MCF 10A (cell line): ENCODE measurements around the gene LIF. TPM values are rescaled to one million over a fixed set of nuclear protein-coding genes. Genes with fewer than 3 reads are reported as not detected.

Source experiments
- BruUV-seq: library from RNA; stranded (reverse); fragments of 400-500 nt; replicated peaks from 2 replicates; lab custom pipeline; 2021; lab: Mats Ljungman, UMichigan
- CTCF ChIA-PET: fragments of 300-600 bp; sonication (Branson Sonifier 250); formaldehyde crosslinking; extraction: SDS; loops from one replicate; lab custom pipeline; 2021; ENCODE audit warnings: antibody characterized with exemption, inconsistent platforms; lab: Yijun Ruan, JAX
- POLR2A ChIA-PET: fragments of 300-600, 350-650 bp; sonication (Branson Sonifier 250); formaldehyde crosslinking; extraction: SDS; loops from one replicate; lab custom pipeline; 2020; ENCODE audit warnings: antibody characterized with exemption, inconsistent platforms; lab: Yijun Ruan, JAX
- DNase-seq: peaks from one replicate; pipeline ENCODE4 v3.0.0-alpha.2; 2018; ENCODE audit not compliant: unreplicated experiment
- H3K27ac Mint-ChIP-seq: one replicate; pipeline ENCODE4 v1.8.0; 2022; ENCODE audit warnings: mild to moderate bottlenecking, low read depth, mixed read lengths; ENCODE audit not compliant: unreplicated experiment
- H3K27me3 Mint-ChIP-seq: one replicate; pipeline ENCODE4 v1.8.0; 2022; ENCODE audit warnings: mixed read lengths; ENCODE audit not compliant: insufficient read depth, unreplicated experiment
- H3K36me3 Mint-ChIP-seq: one replicate; pipeline ENCODE4 v1.8.0; 2022; ENCODE audit warnings: mild to moderate bottlenecking, moderate library complexity, mixed read lengths; ENCODE audit not compliant: insufficient read depth, unreplicated experiment
- H3K4me1 Mint-ChIP-seq: one replicate; pipeline ENCODE4 v1.8.0; 2022; ENCODE audit warnings: mixed read lengths; ENCODE audit not compliant: insufficient read depth, unreplicated experiment
- H3K4me3 Mint-ChIP-seq: one replicate; pipeline ENCODE4 v1.8.0; 2022; ENCODE audit warnings: mild to moderate bottlenecking, moderate library complexity, mixed read lengths; ENCODE audit not compliant: unreplicated experiment
- H3K9me3 Mint-ChIP-seq: one replicate; pipeline ENCODE4 v1.8.0; 2022; ENCODE audit warnings: mixed read lengths; ENCODE audit not compliant: unreplicated experiment
- CTCF ChIP-seq: fragments of 200-600 bp; IDR thresholded peaks from one replicate; pipeline ENCODE4 v1.8.0; 2022; ENCODE audit warnings: antibody characterized with exemption, mild to moderate bottlenecking; ENCODE audit not compliant: unreplicated experiment
- intact Hi-C: fragments of 100-400 bp; cut with micrococcal nuclease; formaldehyde crosslinking; loops from 2 replicates; pipeline ENCODE4 v1.14.1; 2022
- total RNA-seq: library from RNA; stranded (reverse); gene quantifications from 2 replicates; pipeline ENCODE4 v1.2.3, GENCODE V29; 2022

LIF gene
- total RNA-seq, 1 experiment from 2014 or later, result 19.3 TPM

- Mint-ChIP-seq H3K4me1 (peaks cover 6% of the 10 kb centered on the region), H3K27me3 (no peaks in the 10 kb centered on the region), H3K36me3 (no peaks in the 10 kb centered on the region), H3K9me3 (no peaks in the 10 kb centered on the region), H3K27ac (no peak overlapping the region), H3K4me3 (no peak overlapping the region)
- intact Hi-C loops, result no loop called here
- POLR2A ChIA-PET, result interaction anchor here (0.9 to 1.5 kb wide), 2 partner anchors 67 to 96 kb away, joined by 3 to 4 read pairs; partner anchors contain the start of genes CCDC157 and SF3A1
- DNase-seq, result peak; percentile 25
- BruUV-seq, result no TSS peak
- no peak for TF ChIP-seq CTCF
- CTCF ChIA-PET, result interaction anchor here (0.5 to 2.4 kb wide), 13 partner anchors 12 to 592 kb away, joined by 3 to 12 read pairs (median 4); no protein-coding TSS in a partner anchor
Measured at GRCh38 chr22:30261134-30261533, 14.6 kb upstream of the LIF start.

DNA sequence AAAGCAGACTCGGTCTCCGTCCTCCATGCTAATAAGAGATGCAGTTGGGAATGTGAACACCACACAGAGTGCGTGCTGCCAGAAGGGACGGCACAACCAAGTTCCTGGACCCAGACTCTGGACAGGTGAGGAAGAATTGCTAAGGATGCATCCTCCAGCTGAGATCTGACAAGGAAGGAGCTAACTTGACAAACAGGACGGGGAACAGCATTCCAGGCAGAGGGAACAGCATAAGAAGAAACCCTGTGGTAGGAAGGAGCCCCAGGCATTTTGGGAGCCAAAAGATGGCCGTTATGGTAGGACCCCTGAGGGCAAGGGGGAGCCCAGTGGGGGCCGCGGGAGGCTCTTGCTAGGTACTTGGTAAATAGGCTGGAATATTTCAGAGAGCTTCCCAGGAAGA lies 14.1 kb upstream of the LIF start:
- intact Hi-C loops, result no loop called here

GRCh38 chr22:30260276-30260675 lies 13.7 kb upstream of the LIF start:
- Mint-ChIP-seq H3K27me3 (no peaks in the 10 kb centered on the region), H3K36me3 (no peaks in the 10 kb centered on the region), H3K27ac (no peak overlapping the region), H3K4me3 (no peak overlapping the region), H3K4me1 (peaks cover 6% of the 10 kb centered on the region), H3K9me3 (no peaks in the 10 kb centered on the region)
- BruUV-seq, result no TSS peak
- no peak for DNase-seq
- ChIA-PET POLR2A (interaction anchor here (1.2 kb wide), 1 partner anchor 72 kb away, joined by 3 read pairs; no protein-coding TSS in a partner anchor), CTCF (interaction anchor here (0.5 to 2.4 kb wide), 7 partner anchors 28 to 1075 kb away, joined by 3 to 12 read pairs (median 5); no protein-coding TSS in a partner anchor)
- no peak for TF ChIP-seq CTCF
- intact Hi-C loops, result no loop called here

More for the DNA sequence above, 14.1 kb upstream of the LIF start:
- Mint-ChIP-seq H3K4me1 (peaks cover 6% of the 10 kb centered on the region), H3K27ac (no peak overlapping the region), H3K36me3 (no peaks in the 10 kb centered on the region), H3K4me3 (no peak overlapping the region), H3K9me3 (no peaks in the 10 kb centered on the region), H3K27me3 (no peaks in the 10 kb centered on the region)
- ChIA-PET POLR2A (interaction anchor here (0.9 to 1.5 kb wide), 2 partner anchors 67 to 96 kb away, joined by 3 to 4 read pairs; partner anchors contain the start of genes CCDC157 and SF3A1), CTCF (interaction anchor here (0.5 to 2.4 kb wide), 10 partner anchors 12 to 591 kb away, joined by 3 to 12 read pairs (median 4); no protein-coding TSS in a partner anchor)
- no peak for TF ChIP-seq CTCF
- no peak for DNase-seq
- no TSS peak for BruUV-seq

DNA sequence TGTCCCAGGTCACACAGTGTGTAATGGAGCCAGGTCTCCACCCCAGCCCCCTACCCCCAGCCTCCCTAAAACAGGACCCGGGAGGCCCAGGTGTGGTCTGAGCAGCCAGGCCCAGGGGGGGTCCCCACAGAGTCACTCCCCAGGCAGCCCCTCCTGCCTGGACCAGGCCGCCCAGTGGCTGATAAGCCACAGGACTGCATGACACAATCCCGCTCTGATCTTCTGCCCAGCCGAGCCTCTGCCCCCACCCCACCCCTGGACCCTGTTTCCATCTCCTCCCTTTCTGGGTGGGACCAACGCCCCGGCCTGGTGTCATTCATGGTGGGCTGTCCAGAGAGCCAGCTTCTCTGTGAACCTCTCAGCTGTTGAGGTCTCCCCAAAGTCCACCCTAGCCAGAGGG lies 7.8 kb upstream of the LIF start:
- no peak overlapping the region for H3K27ac Mint-ChIP-seq
- DNase-seq, result no peak
- CTCF ChIA-PET, result interaction anchor here (1.2 kb wide), 1 partner anchor 26 kb away, joined by 4 read pairs; no protein-coding TSS in a partner anchor
- H3K27me3 Mint-ChIP-seq, result no peaks in the 10 kb centered on the region
- no peak overlapping the region for H3K4me3 Mint-ChIP-seq
- no peaks in the 10 kb centered on the region for H3K9me3 Mint-ChIP-seq
- POLR2A ChIA-PET, result no interaction called here
- no TSS peak for BruUV-seq
- H3K4me1 Mint-ChIP-seq, result peaks cover 10% of the 10 kb centered on the region
- no peaks in the 10 kb centered on the region for H3K36me3 Mint-ChIP-seq
- intact Hi-C loops, result no loop called here
- TF ChIP-seq CTCF, result no peak
